ENCODE data around the gene CCDC149. TPM values are rescaled to one million over a fixed set of nuclear protein-coding genes. Genes with fewer than 3 reads are reported as not detected.

Gene CCDC149
- total RNA-seq, 1 experiment from 2014 or later: 5.3 TPM

GRCh38 chr4:24798036-24798610 is 114.7 kb downstream of the CCDC149 start:
- no TSS peak for BruUV-seq (replicated peaks)
- Histone ChIP-seq H3K27me3 (ENCODE audit: insufficient read depth, low read length) (peaks cover 26% of the 10 kb centered on the region; the same call in 1 of the 2 replicates), H3K4me1 (ENCODE audit: control insufficient read depth in 1 of 2, insufficient read depth in 2 of 2, low read length in 2 of 2) (no peaks in the 10 kb centered on the region), H4K20me1 (ENCODE audit: insufficient read depth) (no peaks in the 10 kb centered on the region), H3K79me2 (ENCODE audit: insufficient read depth, low read length) (no peaks in the 10 kb centered on the region), H3K9me3 (ENCODE audit: control insufficient read depth in 1 of 2, insufficient read depth in 1 of 2, low read depth in 1 of 2, low read length in 2 of 2) (no peaks in the 10 kb centered on the region), H3K36me3 (ENCODE audit: control insufficient read depth in 1 of 2, insufficient read depth in 2 of 2, low read length in 2 of 2) (no peaks in the 10 kb centered on the region), H3K4me2 (ENCODE audit: low read length) (no peak overlapping the region), H2AFZ (ENCODE audit: low read depth, low read length, poor library complexity, severe bottlenecking) (no peak overlapping the region), H3K4me3 (replicated peaks in 1 of 2; ENCODE audit: low read depth in 1 of 2, low read length in 2 of 2) (no peak overlapping the region), H3K27ac (ENCODE audit: low read depth, low read length) (no peak overlapping the region), H3K9me2 (ENCODE audit: insufficient read depth) (no peaks in the 10 kb centered on the region), H3K9ac (ENCODE audit: low read length) (no peak overlapping the region)
- POLR2A ChIA-PET: no interaction called here
- intact Hi-C loops (cut with micrococcal nuclease): loop anchor here (10.0 kb wide), 1 partner anchor 313 kb away; no protein-coding TSS in a partner anchor
- CTCF ChIA-PET: no interaction called here
- ATAC-seq: no peak
- TF ChIP-seq YY1 (IDR thresholded peaks at IDR 0.05; ENCODE audit: extremely low read depth, insufficient replicate concordance, low read depth, low read length) (no peak), EZH2 (IDR thresholded peaks at IDR 0.05) (no peak), ELF1 (IDR thresholded peaks at IDR 0.05; ENCODE audit: borderline replicate concordance, low read depth) (no peak), RAD21 (IDR thresholded peaks at IDR 0.05; ENCODE audit: low read depth) (no peak), SIN3A (IDR thresholded peaks at IDR 0.05; ENCODE audit: low read depth) (no peak), JUND (IDR thresholded peaks at IDR 0.05) (no peak), POLR2A (IDR thresholded peaks at IDR 0.05; ENCODE audit: borderline replicate concordance, extremely low read depth, insufficient read depth, insufficient read length) (no peak), CTCF (IDR thresholded peaks at IDR 0.05 in 2 of 3, conservative IDR thresholded peaks at IDR 0.05 in 1 of 3; ENCODE audit: borderline replicate concordance in 1 of 3, insufficient read depth in 1 of 3, low read depth in 2 of 3, low read length in 2 of 3) (no peak)
- DNase-seq (ENCODE audit: low read depth, low spot score): no peak
- RAD21 ChIA-PET (ENCODE audit: low non-redundant PET in 1 of 2, low total read pairs in 2 of 2, uncharacterized antibody in 2 of 2, unreplicated experiment in 2 of 2): no interaction called here

GRCh38 chr4:24796620-24797019 is 116.2 kb downstream of the CCDC149 start:
- H3K4me1 ChIP-seq (ENCODE audit: control insufficient read depth in 1 of 2, insufficient read depth in 2 of 2, low read length in 2 of 2): no peaks in the 10 kb centered on the region
- intact Hi-C loops (cut with micrococcal nuclease): loop anchor here (10.0 kb wide), 1 partner anchor 312 kb away; no protein-coding TSS in a partner anchor
- no TSS peak for BruUV-seq (replicated peaks)
- no peaks in the 10 kb centered on the region for H4K20me1 ChIP-seq (ENCODE audit: insufficient read depth)
- DNase-seq (ENCODE audit: low read depth, low spot score) (no peak), ATAC-seq (no peak)
- H3K36me3 ChIP-seq (ENCODE audit: control insufficient read depth in 1 of 2, insufficient read depth in 2 of 2, low read length in 2 of 2): no peaks in the 10 kb centered on the region
- no peak overlapping the region for H3K27ac ChIP-seq (ENCODE audit: low read depth, low read length)
- no peak overlapping the region for H2AFZ ChIP-seq (ENCODE audit: low read depth, low read length, poor library complexity, severe bottlenecking)
- H3K27me3 ChIP-seq (ENCODE audit: insufficient read depth, low read length): peaks cover 16% of the 10 kb centered on the region; the same call in 1 of the 2 replicates
- ChIA-PET CTCF (no interaction called here), RAD21 (ENCODE audit: low non-redundant PET in 1 of 2, low total read pairs in 2 of 2, uncharacterized antibody in 2 of 2, unreplicated experiment in 2 of 2) (interaction anchor here in 1 of 2 experiments (0.7 kb wide), 1 partner anchor 324 kb away, joined by 3 read pairs; no protein-coding TSS in a partner anchor), POLR2A (no interaction called here)
- H3K4me3 ChIP-seq (replicated peaks in 1 of 2; ENCODE audit: low read depth in 1 of 2, low read length in 2 of 2): no peak overlapping the region
- no peaks in the 10 kb centered on the region for H3K9me3 ChIP-seq (ENCODE audit: control insufficient read depth in 1 of 2, insufficient read depth in 1 of 2, low read depth in 1 of 2, low read length in 2 of 2)
- H3K9ac ChIP-seq (ENCODE audit: low read length): no peak overlapping the region
- H3K4me2 ChIP-seq (ENCODE audit: low read length): no peak overlapping the region
- no peaks in the 10 kb centered on the region for H3K79me2 ChIP-seq (ENCODE audit: insufficient read depth, low read length)
- no peaks in the 10 kb centered on the region for H3K9me2 ChIP-seq (ENCODE audit: insufficient read depth)
- TF ChIP-seq SRF (IDR thresholded peaks at IDR 0.05; ENCODE audit: low read depth) (no peak), ELF1 (IDR thresholded peaks at IDR 0.05; ENCODE audit: borderline replicate concordance, low read depth) (no peak), ZFX (IDR thresholded peaks at IDR 0.05) (no peak), MAX (IDR thresholded peaks at IDR 0.05) (no peak), CEBPB (IDR thresholded peaks at IDR 0.05; ENCODE audit: low read depth) (no peak), ZNF274 (IDR thresholded peaks at IDR 0.05; ENCODE audit: low read depth, low read length) (no peak), POLR2A (IDR thresholded peaks at IDR 0.05; ENCODE audit: borderline replicate concordance, extremely low read depth, insufficient read depth, insufficient read length) (no peak), POLR2AphosphoS5 (IDR thresholded peaks at IDR 0.05; ENCODE audit: low read depth, low read length) (no peak), JUND (IDR thresholded peaks at IDR 0.05) (no peak), EZH2 (IDR thresholded peaks at IDR 0.05) (no peak), EZH2phosphoT487 (IDR thresholded peaks at IDR 0.05; ENCODE audit: borderline replicate concordance) (no peak), TCF7L2 (IDR thresholded peaks at IDR 0.05; ENCODE audit: borderline replicate concordance, extremely low read depth, insufficient read depth, insufficient read length) (no peak), FOSL1 (IDR thresholded peaks at IDR 0.05; ENCODE audit: low read depth) (no peak)
